ENCODE data around the gene MT1F.

Gene MT1F

DNA sequence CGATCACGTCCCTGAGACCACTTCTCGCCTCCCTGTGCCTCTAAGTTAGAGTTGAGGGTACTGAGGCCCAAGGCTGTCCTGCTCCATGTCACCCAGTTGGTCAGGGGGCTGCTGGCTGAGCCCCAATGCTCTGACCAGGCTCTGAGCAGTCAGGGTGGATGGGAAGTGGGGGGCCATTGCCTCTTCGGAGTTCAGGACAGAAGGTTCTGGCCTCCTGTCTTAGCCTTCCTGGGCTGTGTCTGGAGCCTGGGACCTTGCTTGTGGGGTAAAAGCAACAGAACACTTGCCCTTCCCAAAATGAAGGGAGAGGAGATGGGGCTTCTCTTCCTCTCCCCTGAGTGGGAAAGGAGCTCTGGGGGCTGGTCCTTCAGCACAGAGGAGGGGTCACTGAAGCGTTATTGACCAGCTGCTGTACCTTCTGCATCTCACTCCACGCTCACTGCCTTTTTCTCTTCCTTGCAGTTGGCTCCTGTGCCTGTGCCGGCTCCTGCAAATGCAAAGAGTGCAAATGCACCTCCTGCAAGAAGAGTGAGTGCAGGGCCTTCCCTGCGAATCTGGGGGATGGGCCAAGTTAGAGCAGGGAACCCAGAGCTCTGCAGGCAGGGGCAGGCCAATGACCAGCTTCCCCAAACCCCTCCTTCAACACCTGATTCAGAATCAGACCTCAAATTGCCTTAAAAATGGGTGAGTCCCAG, 25.1 kb downstream of the MT1F start:
- no peaks in the 10 kb centered on the region for H3K9me3 ChIP-seq (ENCODE audit: low read length)
- H3K79me2 ChIP-seq (ENCODE audit: insufficient read depth, low read length): no peaks in the 10 kb centered on the region
- no peaks in the 10 kb centered on the region for H3F3A ChIP-seq (ENCODE audit: insufficient read depth, low read length)
- no peaks in the 10 kb centered on the region; the same call in 1 of the 2 replicates for H3K27me3 ChIP-seq (ENCODE audit: insufficient read depth, low read length)
- no peak overlapping the region for H3K27ac ChIP-seq (ENCODE audit: low read depth, low read length, poor library complexity, severe bottlenecking)
- H3K4me3 ChIP-seq (ENCODE audit: low read depth, low read length, poor library complexity, severe bottlenecking): peak overlapping the region; percentile 68
- H2AFZ ChIP-seq (ENCODE audit: low read length): peak overlapping the region; percentile 65
- TF ChIP-seq EZH2 (IDR thresholded peaks at IDR 0.05; ENCODE audit: borderline replicate concordance, low read length): no peak
- TF ChIP-seq, protein P1, sequence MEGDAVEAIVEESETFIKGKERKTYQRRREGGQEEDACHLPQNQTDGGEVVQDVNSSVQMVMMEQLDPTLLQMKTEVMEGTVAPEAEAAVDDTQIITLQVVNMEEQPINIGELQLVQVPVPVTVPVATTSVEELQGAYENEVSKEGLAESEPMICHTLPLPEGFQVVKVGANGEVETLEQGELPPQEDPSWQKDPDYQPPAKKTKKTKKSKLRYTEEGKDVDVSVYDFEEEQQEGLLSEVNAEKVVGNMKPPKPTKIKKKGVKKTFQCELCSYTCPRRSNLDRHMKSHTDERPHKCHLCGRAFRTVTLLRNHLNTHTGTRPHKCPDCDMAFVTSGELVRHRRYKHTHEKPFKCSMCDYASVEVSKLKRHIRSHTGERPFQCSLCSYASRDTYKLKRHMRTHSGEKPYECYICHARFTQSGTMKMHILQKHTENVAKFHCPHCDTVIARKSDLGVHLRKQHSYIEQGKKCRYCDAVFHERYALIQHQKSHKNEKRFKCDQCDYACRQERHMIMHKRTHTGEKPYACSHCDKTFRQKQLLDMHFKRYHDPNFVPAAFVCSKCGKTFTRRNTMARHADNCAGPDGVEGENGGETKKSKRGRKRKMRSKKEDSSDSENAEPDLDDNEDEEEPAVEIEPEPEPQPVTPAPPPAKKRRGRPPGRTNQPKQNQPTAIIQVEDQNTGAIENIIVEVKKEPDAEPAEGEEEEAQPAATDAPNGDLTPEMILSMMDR (IDR thresholded peaks at IDR 0.05; ENCODE audit: low read length): no peak
- no peaks in the 10 kb centered on the region for H3K9me2 ChIP-seq (ENCODE audit: low read depth, low read length)
- no peaks in the 10 kb centered on the region for H4K20me1 ChIP-seq (ENCODE audit: insufficient read depth, low read length)
- H3K4me2 ChIP-seq (ENCODE audit: low read length): peak overlapping the region; percentile 84
- peak overlapping the region; percentile 74 for H3K9ac ChIP-seq (ENCODE audit: low read length)
- H3K36me3 ChIP-seq (ENCODE audit: insufficient read depth, low read length): no peaks in the 10 kb centered on the region
- H3K4me1 ChIP-seq (ENCODE audit: insufficient read depth, low read length, severe bottlenecking): peaks cover 12% of the 10 kb centered on the region

DNA sequence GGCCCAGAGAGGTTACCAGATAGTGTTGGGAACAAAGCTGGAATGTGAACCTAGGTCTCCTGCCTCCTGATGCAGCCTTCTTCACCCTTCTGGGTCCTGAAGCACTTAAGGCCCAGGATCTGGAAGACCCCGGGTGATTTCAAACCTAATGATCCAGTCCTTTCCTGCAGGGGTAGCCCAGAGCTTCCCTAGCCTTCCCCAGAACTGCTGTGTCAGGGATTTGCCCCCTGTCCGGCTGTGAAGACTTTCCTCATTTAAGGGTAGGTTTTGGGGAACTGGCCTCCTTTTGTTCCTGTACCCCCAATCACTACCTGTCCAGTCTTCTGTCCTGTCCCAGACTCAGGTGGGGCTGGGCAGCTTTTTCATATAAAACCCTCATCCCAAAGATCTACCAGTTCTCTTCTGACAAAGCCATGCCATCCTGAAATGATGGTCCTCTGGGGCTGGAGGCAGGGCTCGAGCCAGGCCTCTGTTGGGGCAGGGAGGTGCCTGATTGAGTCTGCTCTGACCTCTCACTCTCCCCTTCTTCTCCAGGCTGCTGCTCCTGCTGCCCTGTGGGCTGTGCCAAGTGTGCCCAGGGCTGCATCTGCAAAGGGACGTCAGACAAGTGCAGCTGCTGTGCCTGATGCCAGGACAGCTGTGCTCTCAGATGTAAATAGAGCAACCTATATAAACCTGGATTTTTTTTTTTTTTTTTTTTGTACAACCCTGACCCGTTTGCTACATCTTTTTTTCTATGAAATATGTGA, 25.8 kb downstream of the MT1F start:
- Histone ChIP-seq H3F3A (ENCODE audit: insufficient read depth, low read length) (no peaks in the 10 kb centered on the region), H3K27me3 (ENCODE audit: insufficient read depth, low read length) (no peaks in the 10 kb centered on the region; the same call in 1 of the 2 replicates), H3K9me2 (ENCODE audit: low read depth, low read length) (no peaks in the 10 kb centered on the region), H3K36me3 (ENCODE audit: insufficient read depth, low read length) (no peaks in the 10 kb centered on the region), H2AFZ (ENCODE audit: low read length) (no peak overlapping the region), H3K9me3 (ENCODE audit: low read length) (no peaks in the 10 kb centered on the region), H3K4me2 (ENCODE audit: low read length) (no peak overlapping the region), H3K4me1 (ENCODE audit: insufficient read depth, low read length, severe bottlenecking) (peaks cover 12% of the 10 kb centered on the region), H3K27ac (ENCODE audit: low read depth, low read length, poor library complexity, severe bottlenecking) (no peak overlapping the region), H3K4me3 (ENCODE audit: low read depth, low read length, poor library complexity, severe bottlenecking) (no peak overlapping the region), H4K20me1 (ENCODE audit: insufficient read depth, low read length) (no peaks in the 10 kb centered on the region), H3K9ac (ENCODE audit: low read length) (no peak overlapping the region), H3K79me2 (ENCODE audit: insufficient read depth, low read length) (no peaks in the 10 kb centered on the region)
- TF ChIP-seq EZH2 (IDR thresholded peaks at IDR 0.05; ENCODE audit: borderline replicate concordance, low read length): no peak
- TF ChIP-seq, protein P1 (IDR thresholded peaks at IDR 0.05; ENCODE audit: low read length): no peak

DNA sequence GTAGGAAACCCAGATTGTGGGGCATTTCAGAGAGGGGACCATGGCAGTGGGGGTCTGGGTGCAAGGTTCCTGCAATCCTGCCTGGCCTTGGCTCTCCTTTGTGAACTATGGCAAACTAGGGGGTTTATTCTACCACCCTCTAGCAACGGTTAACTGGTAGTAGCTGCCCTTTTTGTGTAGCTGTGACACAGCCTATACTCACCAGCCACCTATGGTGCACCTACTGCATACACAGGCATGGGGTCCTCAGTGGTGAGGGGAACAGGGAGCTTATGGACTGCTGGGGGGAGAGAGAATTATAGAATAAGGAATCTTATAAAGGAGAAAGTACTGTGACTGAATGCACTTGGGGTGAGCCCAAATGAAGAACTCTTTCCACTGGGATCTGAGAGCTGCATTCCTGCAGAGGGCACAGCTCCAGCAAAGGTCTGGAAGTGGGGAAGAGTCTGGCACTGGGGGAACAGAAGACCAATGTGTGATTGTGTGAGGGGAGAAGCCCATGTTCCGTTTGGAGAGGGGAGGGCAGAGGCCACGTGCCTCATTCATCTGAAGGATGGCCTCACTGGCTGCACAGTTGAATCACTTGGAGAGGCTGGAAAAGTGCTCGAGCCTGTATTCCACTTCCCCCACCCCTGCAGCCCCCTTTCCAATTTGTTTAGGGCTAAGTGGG, 26.6 kb downstream of the MT1F start:
- peaks cover 12% of the 10 kb centered on the region for H3K4me1 ChIP-seq (ENCODE audit: insufficient read depth, low read length, severe bottlenecking)
- H3K4me3 ChIP-seq (ENCODE audit: low read depth, low read length, poor library complexity, severe bottlenecking): no peak overlapping the region
- no peak overlapping the region for H2AFZ ChIP-seq (ENCODE audit: low read length)
- no peaks in the 10 kb centered on the region for H3K79me2 ChIP-seq (ENCODE audit: insufficient read depth, low read length)
- no peak overlapping the region for H3K4me2 ChIP-seq (ENCODE audit: low read length)
- no peaks in the 10 kb centered on the region; the same call in 1 of the 2 replicates for H3K27me3 ChIP-seq (ENCODE audit: insufficient read depth, low read length)
- no peaks in the 10 kb centered on the region for H3K9me2 ChIP-seq (ENCODE audit: low read depth, low read length)
- H3F3A ChIP-seq (ENCODE audit: insufficient read depth, low read length): no peaks in the 10 kb centered on the region
- no peaks in the 10 kb centered on the region for H3K9me3 ChIP-seq (ENCODE audit: low read length)
- no peaks in the 10 kb centered on the region for H4K20me1 ChIP-seq (ENCODE audit: insufficient read depth, low read length)
- no peak overlapping the region for H3K27ac ChIP-seq (ENCODE audit: low read depth, low read length, poor library complexity, severe bottlenecking)
- H3K9ac ChIP-seq (ENCODE audit: low read length): no peak overlapping the region
- no peak for TF ChIP-seq EZH2 (IDR thresholded peaks at IDR 0.05; ENCODE audit: borderline replicate concordance, low read length)
- TF ChIP-seq, protein P1 (IDR thresholded peaks at IDR 0.05; ENCODE audit: low read length): no peak
- H3K36me3 ChIP-seq (ENCODE audit: insufficient read depth, low read length): no peaks in the 10 kb centered on the region
